Epithelial cell of esophagus (primary cell): ENCODE data around the gene ZNF33A.
A peak's percentile ranks its signal among the peaks of the same experiment; 100 is the strongest.
"Not testable (repeated sequence)": the region's sequence is repeated elsewhere in the genome, so short reads cannot be mapped to it uniquely, and the experiment has no call there.

Source experiments
- DNase-seq: peaks from one replicate; pipeline ENCODE4 v3.0.0; 2010; ENCODE audit warnings: low read depth
- H3K4me3 ChIP-seq: 2 replicates; pipeline ENCODE4 v1.5.1; 2011; ENCODE audit warnings: mild to moderate bottlenecking, low read length, control low read depth
- CTCF ChIP-seq: IDR thresholded peaks from 2 replicates; pipeline ENCODE4 v1.5.1; 2011; ENCODE audit warnings: low read depth, mild to moderate bottlenecking, low read length, control low read depth, inconsistent platforms; ENCODE audit not compliant: insufficient read depth; ENCODE audit errors: missing control alignments

The ZNF33A gene

GRCh38 chr10:38016354-38016753 is 5.9 kb downstream of the ZNF33A start:
- no peak overlapping the region for H3K4me3 ChIP-seq
- no peak for DNase-seq
- no peak for TF ChIP-seq CTCF

DNA sequence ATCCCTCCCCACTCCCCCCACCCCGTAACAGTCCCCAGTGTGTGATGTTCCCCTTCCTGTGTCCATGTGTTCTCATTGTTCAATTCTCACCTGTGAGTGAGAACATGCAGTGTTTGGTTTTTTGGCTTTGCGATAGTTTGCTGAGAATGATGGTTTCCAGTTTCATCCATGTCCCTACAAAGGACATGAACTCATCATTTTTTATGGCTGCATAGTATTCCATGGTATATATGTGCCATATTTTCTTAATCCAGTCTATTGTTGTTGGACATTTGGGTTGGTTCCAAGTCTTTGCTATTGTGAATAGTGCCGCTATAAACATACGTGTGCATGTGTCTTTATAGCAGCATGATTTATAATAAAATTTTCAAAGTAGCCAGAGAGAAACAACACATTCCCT is 8.6 kb downstream of the ZNF33A start:
- not testable (repeated sequence) for DNase-seq, H3K4me3 ChIP-seq

DNA sequence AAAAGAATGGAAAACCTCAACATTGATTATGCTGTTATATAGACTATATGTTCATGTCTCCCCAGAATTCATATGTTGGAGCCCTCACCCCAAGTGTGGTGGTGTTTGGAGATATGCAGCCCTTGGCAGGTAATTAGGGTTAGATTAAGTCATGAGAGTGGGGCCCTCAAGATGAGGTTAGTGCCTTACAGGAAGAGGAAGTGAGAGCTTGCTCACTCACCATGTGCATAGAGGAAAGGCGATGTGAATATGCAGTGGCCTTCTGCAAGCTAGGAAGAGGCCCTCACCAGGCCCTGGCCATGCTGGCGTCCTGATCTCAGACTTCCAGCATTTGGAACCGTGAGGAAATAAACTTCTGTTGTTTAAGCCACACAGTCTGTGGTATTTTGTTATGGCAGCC is 14.8 kb downstream of the ZNF33A start:
- no peak overlapping the region for H3K4me3 ChIP-seq
- no peak for DNase-seq
- TF ChIP-seq CTCF: no peak

GRCh38 chr10:38027986-38028385 is 17.5 kb downstream of the ZNF33A start:
- no peak overlapping the region for H3K4me3 ChIP-seq
- DNase-seq: peak; percentile 38
- no peak for TF ChIP-seq CTCF

DNA sequence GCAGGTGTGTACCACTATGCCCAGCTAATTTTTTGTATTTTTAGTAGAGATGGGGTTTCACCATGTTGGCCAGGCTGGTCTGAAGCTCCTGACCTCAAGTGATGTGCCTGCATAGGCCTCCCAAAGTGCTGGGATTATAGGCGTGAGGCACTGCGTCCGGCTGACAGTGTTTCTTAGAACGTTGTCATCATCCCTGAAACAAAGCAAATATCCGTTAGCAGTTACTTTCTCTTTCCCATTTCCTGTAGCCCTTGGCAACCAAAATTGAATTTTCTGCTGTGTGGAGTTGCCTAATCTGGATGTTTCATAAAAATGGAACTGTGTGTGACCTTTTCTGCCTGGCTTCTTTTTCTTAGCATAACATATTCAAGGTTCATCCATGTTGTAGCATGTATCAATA is 22.4 kb downstream of the ZNF33A start:
- no peak overlapping the region for H3K4me3 ChIP-seq
- no peak for TF ChIP-seq CTCF
- no peak for DNase-seq

GRCh38 chr10:38038107-38038931 is 27.8 kb downstream of the ZNF33A start:
- DNase-seq: no peak
- H3K4me3 ChIP-seq: no peak overlapping the region

GRCh38 chr10:38038932-38039245 is 28.4 kb downstream of the ZNF33A start:
- no peak overlapping the region for H3K4me3 ChIP-seq
- DNase-seq: no peak

More at GRCh38 chr10:38038107-38038931, 27.8 kb downstream of the ZNF33A start:
- no peak for TF ChIP-seq CTCF

More at GRCh38 chr10:38038932-38039245, 28.4 kb downstream of the ZNF33A start:
- no peak for TF ChIP-seq CTCF
